Activated CD4-positive, alpha-beta memory T cell treated with anti-CD3 and anti-CD28 coated beads, Interleukin-2, amount 10 ng/mL, durations not matched to agents 7 days and 5 days (primary cell): Measurements from ENCODE around the gene SLC35F1. TPM values are rescaled to one million over a fixed set of nuclear protein-coding genes. Genes with fewer than 3 reads are reported as not detected.
"Not testable (repeated sequence)": the region's sequence is repeated elsewhere in the genome, so short reads cannot be mapped to it uniquely, and the experiment has no call there.

Experiments
- CTCF ChIA-PET: fragments of 350-600 bp; sonication (Branson Sonifier 250); formaldehyde crosslinking; loops from one replicate; lab custom pipeline; 2021; ENCODE audit warnings: antibody characterized with exemption, inconsistent platforms; lab: Charles Lee
- POLR2A ChIA-PET: fragments of 350-600 bp; sonication (Branson Sonifier 250); formaldehyde crosslinking; loops from one replicate; lab custom pipeline; 2021; ENCODE audit warnings: antibody characterized with exemption; lab: Charles Lee
- DNase-seq: peaks from one replicate; pipeline ENCODE4 v3.0.0-alpha.2; 2020
- H3K27ac Mint-ChIP-seq: one replicate; pipeline ENCODE4 v1.8.0; 2021; ENCODE audit warnings: mild to moderate bottlenecking, mixed read lengths
- H3K27me3 Mint-ChIP-seq: one replicate; pipeline ENCODE4 v1.8.0; 2021; ENCODE audit warnings: mixed read lengths
- H3K36me3 Mint-ChIP-seq: one replicate; pipeline ENCODE4 v1.8.0; 2021; ENCODE audit warnings: low read depth, mixed read lengths
- H3K4me1 Mint-ChIP-seq: one replicate; pipeline ENCODE4 v1.8.0; 2021; ENCODE audit warnings: mixed read lengths
- H3K4me3 Mint-ChIP-seq: one replicate; pipeline ENCODE4 v1.8.0; 2021; ENCODE audit warnings: mild to moderate bottlenecking, mixed read lengths
- H3K9me3 Mint-ChIP-seq: one replicate; pipeline ENCODE4 v1.8.0; 2021; ENCODE audit warnings: mixed read lengths
- total RNA-seq, 2 experiments: library from RNA; stranded (reverse); gene quantifications; one replicate each; pipeline ENCODE4 v1.2.3, GENCODE V29; 2021

SLC35F1 gene
- total RNA-seq, 2 experiments from 2014 or later, result 0.05 TPM; not detected in 1

GRCh38 chr6:117976030-117976651, 69.1 kb downstream of the SLC35F1 start:
- H3K36me3 Mint-ChIP-seq, result no peaks in the 10 kb centered on the region
- DNase-seq, result no peak
- H3K27me3 Mint-ChIP-seq, result peaks cover 7% of the 10 kb centered on the region
- H3K4me1 Mint-ChIP-seq, result no peaks in the 10 kb centered on the region
- peaks cover 7% of the 10 kb centered on the region for H3K9me3 Mint-ChIP-seq
- ChIA-PET CTCF (interaction anchor here (0.8 to 2.0 kb wide), 5 partner anchors 9 to 1133 kb away, joined by 3 to 15 read pairs (median 5); no protein-coding TSS in a partner anchor), POLR2A (no interaction called here)
- no peak overlapping the region for H3K27ac Mint-ChIP-seq
- no peak overlapping the region for H3K4me3 Mint-ChIP-seq

GRCh38 chr6:117985916-117986315, 78.9 kb downstream of the SLC35F1 start:
- Mint-ChIP-seq H3K4me3 (no peak overlapping the region), H3K27me3 (no peaks in the 10 kb centered on the region), H3K9me3 (no peaks in the 10 kb centered on the region), H3K27ac (no peak overlapping the region), H3K4me1 (no peaks in the 10 kb centered on the region), H3K36me3 (no peaks in the 10 kb centered on the region)
- ChIA-PET POLR2A (no interaction called here), CTCF (interaction anchor here (2.4 kb wide), 1 partner anchor 10 kb away, joined by 15 read pairs; no protein-coding TSS in a partner anchor)
- no peak for DNase-seq

DNA sequence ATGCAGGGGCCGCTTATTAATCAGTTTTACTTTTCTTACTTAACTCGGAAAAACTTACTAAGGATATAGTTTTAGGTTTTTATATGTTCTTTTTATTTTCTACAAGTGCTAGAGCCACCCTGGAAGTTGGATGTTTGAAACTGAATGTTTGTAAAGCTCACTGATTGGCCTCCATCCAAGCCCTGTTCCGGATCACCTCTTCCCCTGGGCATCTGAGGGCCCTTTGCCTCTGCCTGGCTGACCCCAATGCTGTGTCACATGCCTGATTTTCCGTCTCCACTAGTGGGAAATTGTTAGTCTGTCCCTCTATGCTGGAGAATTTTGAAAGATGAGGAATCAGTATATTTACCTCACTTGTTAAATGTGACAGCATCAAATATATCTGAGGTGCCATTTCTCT, 79.3 kb downstream of the SLC35F1 start:
- Mint-ChIP-seq H3K36me3 (no peaks in the 10 kb centered on the region), H3K9me3 (no peaks in the 10 kb centered on the region), H3K27ac (no peak overlapping the region), H3K4me3 (no peak overlapping the region), H3K27me3 (no peaks in the 10 kb centered on the region), H3K4me1 (no peaks in the 10 kb centered on the region)
- DNase-seq, result no peak
- POLR2A ChIA-PET, result no interaction called here
- CTCF ChIA-PET, result interaction anchor here (2.4 kb wide), 1 partner anchor 11 kb away, joined by 15 read pairs; no protein-coding TSS in a partner anchor

DNA sequence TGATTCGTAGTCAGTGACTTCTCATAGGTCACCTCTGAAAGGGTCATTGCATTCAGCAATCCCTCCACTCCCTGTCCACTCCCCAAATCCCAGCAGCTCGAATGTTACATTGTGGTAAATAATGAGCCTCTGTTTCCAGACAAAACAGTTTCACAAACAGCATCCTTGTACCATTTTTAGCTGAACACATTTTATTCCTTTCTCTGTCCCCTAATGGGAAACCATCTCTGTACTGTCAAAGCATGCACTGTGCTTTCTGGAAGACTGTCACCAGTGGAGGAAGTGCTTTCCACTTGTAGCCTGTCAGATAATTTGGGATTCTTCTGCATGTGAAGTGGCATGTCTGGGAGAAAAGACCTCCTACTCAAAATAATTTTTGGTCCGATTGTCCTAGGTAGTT, 82.0 kb downstream of the SLC35F1 start:
- Mint-ChIP-seq H3K9me3 (no peaks in the 10 kb centered on the region), H3K27ac (no peak overlapping the region), H3K4me1 (no peaks in the 10 kb centered on the region), H3K27me3 (no peaks in the 10 kb centered on the region), H3K4me3 (no peak overlapping the region), H3K36me3 (no peaks in the 10 kb centered on the region)
- ChIA-PET CTCF (no interaction called here), POLR2A (no interaction called here)
- DNase-seq, result no peak

GRCh38 chr6:117990151-117990550, 83.1 kb downstream of the SLC35F1 start:
- DNase-seq, result no peak
- H3K4me3 Mint-ChIP-seq, result no peak overlapping the region
- H3K9me3 Mint-ChIP-seq, result no peaks in the 10 kb centered on the region
- no peak overlapping the region for H3K27ac Mint-ChIP-seq
- H3K27me3 Mint-ChIP-seq, result no peaks in the 10 kb centered on the region
- ChIA-PET POLR2A (no interaction called here), CTCF (no interaction called here)
- no peaks in the 10 kb centered on the region for H3K36me3 Mint-ChIP-seq
- H3K4me1 Mint-ChIP-seq, result no peaks in the 10 kb centered on the region

DNA sequence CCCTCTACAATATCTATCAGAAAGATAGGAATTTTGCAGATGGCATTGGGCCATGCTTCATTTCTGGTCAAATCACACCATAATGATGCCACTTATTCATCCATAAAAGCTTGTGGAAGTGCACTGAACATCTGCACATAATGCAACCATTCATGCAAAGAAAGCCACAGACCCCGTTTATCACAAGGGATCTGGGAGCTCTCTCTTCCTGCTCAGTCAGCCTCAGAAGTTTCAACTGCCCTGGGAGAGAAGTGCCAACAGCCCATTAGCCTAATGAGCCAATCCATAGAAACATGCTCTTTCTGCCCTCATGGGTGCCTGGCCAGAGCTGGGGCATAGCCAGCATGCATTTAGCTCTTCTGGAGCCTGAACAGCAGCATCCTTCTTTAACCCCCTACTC, 85.8 kb downstream of the SLC35F1 start:
- POLR2A ChIA-PET, result no interaction called here
- H3K4me3 Mint-ChIP-seq, result no peak overlapping the region
- H3K9me3 Mint-ChIP-seq, result no peaks in the 10 kb centered on the region
- no peaks in the 10 kb centered on the region for H3K27me3 Mint-ChIP-seq
- CTCF ChIA-PET, result interaction anchor here (1.5 kb wide), 1 partner anchor 15 kb away, joined by 3 read pairs; no protein-coding TSS in a partner anchor
- no peaks in the 10 kb centered on the region for H3K4me1 Mint-ChIP-seq
- no peaks in the 10 kb centered on the region for H3K36me3 Mint-ChIP-seq
- no peak for DNase-seq
- H3K27ac Mint-ChIP-seq, result no peak overlapping the region

DNA sequence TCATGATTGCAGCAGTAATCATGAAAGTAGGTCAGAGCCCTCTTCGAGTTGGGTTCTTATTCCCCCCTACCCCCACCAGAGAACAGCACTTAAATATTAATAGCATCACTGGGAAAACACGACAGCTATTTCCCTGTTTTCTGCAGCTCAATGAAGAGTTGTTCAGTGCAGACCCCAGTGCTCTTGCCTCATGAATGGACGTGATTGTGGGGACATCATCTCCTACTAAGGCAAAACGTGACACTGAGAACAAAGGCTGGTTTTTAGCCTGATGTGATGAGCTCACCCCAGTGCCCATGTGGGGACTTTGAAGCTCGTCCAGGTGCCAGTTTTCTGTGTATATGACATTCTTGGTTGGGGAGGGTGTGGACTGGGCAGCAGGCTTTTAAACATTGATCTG, 105.9 kb downstream of the SLC35F1 start:
- POLR2A ChIA-PET, result no interaction called here
- no peak overlapping the region for H3K4me3 Mint-ChIP-seq
- no peak overlapping the region for H3K27ac Mint-ChIP-seq
- CTCF ChIA-PET, result no interaction called here
- peaks cover 3% of the 10 kb centered on the region for H3K9me3 Mint-ChIP-seq
- no peaks in the 10 kb centered on the region for H3K36me3 Mint-ChIP-seq
- H3K27me3 Mint-ChIP-seq, result no peaks in the 10 kb centered on the region
- no peaks in the 10 kb centered on the region for H3K4me1 Mint-ChIP-seq
- no peak for DNase-seq

DNA sequence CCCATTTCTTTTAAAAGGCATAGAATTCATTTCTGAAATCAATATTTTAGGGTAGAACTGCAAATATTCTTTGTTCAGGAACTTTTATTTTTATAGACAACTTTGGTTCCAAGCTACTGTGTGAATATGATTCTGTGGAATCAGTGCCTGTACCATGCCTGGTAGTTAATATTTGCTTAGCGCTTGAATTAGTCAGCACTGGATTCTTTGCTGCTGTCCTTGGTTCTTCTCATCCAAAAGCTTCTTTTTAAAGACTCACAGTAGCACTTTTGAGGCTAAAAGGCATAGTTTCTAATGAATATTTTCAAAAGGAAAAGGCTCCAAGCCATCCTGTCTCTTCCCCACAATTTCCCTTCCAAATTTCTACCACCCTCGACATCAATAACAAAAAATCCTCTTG, 109.5 kb downstream of the SLC35F1 start:
- no peak overlapping the region for H3K4me3 Mint-ChIP-seq
- no peaks in the 10 kb centered on the region for H3K4me1 Mint-ChIP-seq
- DNase-seq, result no peak
- H3K27ac Mint-ChIP-seq, result no peak overlapping the region
- H3K36me3 Mint-ChIP-seq, result no peaks in the 10 kb centered on the region
- no peaks in the 10 kb centered on the region for H3K9me3 Mint-ChIP-seq
- no peaks in the 10 kb centered on the region for H3K27me3 Mint-ChIP-seq
- ChIA-PET POLR2A (no interaction called here), CTCF (no interaction called here)

- Mint-ChIP-seq H3K27ac (no peak overlapping the region), H3K4me3 (no peak overlapping the region), H3K36me3 (no peaks in the 10 kb centered on the region), H3K9me3 (no peaks in the 10 kb centered on the region), H3K4me1 (no peaks in the 10 kb centered on the region), H3K27me3 (no peaks in the 10 kb centered on the region)
- DNase-seq, result no peak
- ChIA-PET CTCF (no interaction called here), POLR2A (no interaction called here)
Observed at GRCh38 chr6:118017301-118017848, 110.3 kb downstream of the SLC35F1 start.

GRCh38 chr6:118023771-118024170, 116.7 kb downstream of the SLC35F1 start:
- H3K4me1 Mint-ChIP-seq, result no peaks in the 10 kb centered on the region
- no peaks in the 10 kb centered on the region for H3K9me3 Mint-ChIP-seq
- H3K27ac Mint-ChIP-seq, result no peak overlapping the region
- CTCF ChIA-PET, result no interaction called here
- no peaks in the 10 kb centered on the region for H3K36me3 Mint-ChIP-seq
- DNase-seq, result no peak
- H3K27me3 Mint-ChIP-seq, result no peaks in the 10 kb centered on the region
- no peak overlapping the region for H3K4me3 Mint-ChIP-seq
- POLR2A ChIA-PET, result no interaction called here

DNA sequence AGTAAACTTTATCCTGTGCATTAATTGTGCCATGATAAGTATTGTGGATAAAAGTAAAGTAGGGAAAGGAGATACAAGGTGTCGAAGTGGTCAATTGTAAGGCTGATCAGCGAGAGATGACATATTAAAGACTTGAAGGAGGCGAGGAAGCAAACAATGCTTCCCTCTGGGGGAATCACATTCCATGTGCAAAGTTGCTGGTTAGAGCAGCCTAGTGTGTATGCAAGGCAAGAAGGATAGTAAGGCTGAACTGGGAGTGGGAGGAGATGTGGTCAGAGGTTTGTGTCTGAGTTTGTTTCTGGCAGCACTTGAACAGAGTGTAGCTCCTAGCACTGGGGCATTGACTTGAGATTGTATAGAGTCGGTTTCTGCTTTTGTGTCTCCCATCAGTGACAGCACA, 122.9 kb downstream of the SLC35F1 start:
- DNase-seq, result no peak
- Mint-ChIP-seq H3K4me1 (no peaks in the 10 kb centered on the region), H3K36me3 (no peaks in the 10 kb centered on the region), H3K4me3 (no peak overlapping the region), H3K27ac (no peak overlapping the region), H3K9me3 (no peaks in the 10 kb centered on the region), H3K27me3 (no peaks in the 10 kb centered on the region)
- ChIA-PET CTCF (no interaction called here), POLR2A (no interaction called here)

DNA sequence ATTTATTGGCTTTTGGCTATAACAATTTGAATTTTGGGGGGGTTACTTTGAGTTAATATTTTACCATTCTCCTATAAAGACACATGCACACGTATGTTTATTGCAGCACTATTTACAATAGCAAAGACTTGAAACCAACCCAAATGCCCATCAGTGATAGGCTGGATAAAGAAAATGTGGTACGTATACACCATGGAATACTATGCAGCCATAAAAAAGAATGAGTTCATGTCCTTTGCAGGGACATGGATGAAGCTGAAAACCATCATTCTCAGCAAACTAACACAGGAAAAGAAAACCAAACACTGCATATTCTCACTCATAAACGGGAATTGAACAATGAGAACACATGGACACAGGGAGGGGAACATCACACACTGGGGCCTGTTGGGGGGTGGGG, 130.4 kb downstream of the SLC35F1 start:
- H3K27me3 Mint-ChIP-seq, H3K9me3 Mint-ChIP-seq, CTCF ChIA-PET, POLR2A ChIA-PET, H3K36me3 Mint-ChIP-seq, H3K4me1 Mint-ChIP-seq, H3K27ac Mint-ChIP-seq, H3K4me3 Mint-ChIP-seq, DNase-seq: not testable (repeated sequence)

DNA sequence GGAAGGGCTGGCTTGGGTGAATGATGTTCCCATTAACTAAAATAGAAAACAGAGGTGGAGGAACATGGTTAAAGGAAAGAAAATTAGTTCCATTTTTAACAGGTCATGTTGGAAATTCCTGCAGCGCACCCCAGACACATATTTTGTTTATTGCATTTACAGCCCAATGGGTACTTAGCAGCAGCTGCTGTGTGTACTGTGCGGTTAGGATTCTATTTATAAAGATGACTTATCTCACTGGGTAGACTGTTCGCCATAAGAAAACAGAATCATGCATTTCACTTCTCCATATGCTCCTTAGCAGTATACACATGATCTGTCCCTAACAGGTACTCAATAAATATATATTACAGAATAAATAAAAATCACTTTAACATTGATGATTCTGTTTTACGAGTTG, 135.8 kb downstream of the SLC35F1 start:
- ChIA-PET CTCF (no interaction called here), POLR2A (no interaction called here)
- H3K4me1 Mint-ChIP-seq, result no peaks in the 10 kb centered on the region
- H3K27ac Mint-ChIP-seq, result no peak overlapping the region
- no peaks in the 10 kb centered on the region for H3K9me3 Mint-ChIP-seq
- H3K27me3 Mint-ChIP-seq, result peaks cover 2% of the 10 kb centered on the region
- H3K4me3 Mint-ChIP-seq, result no peak overlapping the region
- H3K36me3 Mint-ChIP-seq, result no peaks in the 10 kb centered on the region
- DNase-seq, result no peak

DNA sequence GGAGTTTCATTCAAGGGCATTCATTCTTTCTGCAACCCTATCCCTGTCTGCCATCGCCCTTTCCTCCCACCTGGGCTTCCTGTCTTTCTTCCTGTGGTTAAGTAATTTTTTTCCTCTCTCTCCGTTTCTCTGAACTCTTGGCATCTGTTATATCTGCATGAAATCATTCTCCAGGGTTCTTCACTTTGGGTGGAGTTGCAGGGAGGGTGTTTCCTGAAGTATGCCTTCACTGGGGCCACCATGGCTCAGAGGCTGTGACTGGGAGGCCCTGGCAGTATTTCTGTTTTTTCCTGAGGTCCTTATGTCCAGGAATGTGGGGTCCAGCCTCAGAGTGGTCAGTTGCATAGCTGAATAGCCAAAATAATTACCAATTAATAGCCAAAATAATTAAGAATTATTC, 137.2 kb downstream of the SLC35F1 start:
- no peak overlapping the region for H3K4me3 Mint-ChIP-seq
- peaks cover 2% of the 10 kb centered on the region for H3K27me3 Mint-ChIP-seq
- no peak for DNase-seq
- no peaks in the 10 kb centered on the region for H3K9me3 Mint-ChIP-seq
- H3K27ac Mint-ChIP-seq, result no peak overlapping the region
- CTCF ChIA-PET, result no interaction called here
- no peaks in the 10 kb centered on the region for H3K4me1 Mint-ChIP-seq
- no peaks in the 10 kb centered on the region for H3K36me3 Mint-ChIP-seq
- POLR2A ChIA-PET, result no interaction called here
